Panc1 (cell line): Measurements from ENCODE around the gene MUC2.

Experiments
- POLR2AphosphoS5 ChIP-seq: IDR thresholded peaks from 2 replicates; pipeline ENCODE4 v1.6.1; 2012; ENCODE audit warnings: mild to moderate bottlenecking, low read depth, low read length, moderate library complexity
- TF ChIP-seq, protein P1 (sequence below): fragments of 450-650 bp; IDR thresholded peaks from 2 replicates; pipeline ENCODE4 v1.5.1; 2017; ENCODE audit warnings: mild to moderate bottlenecking
- TF ChIP-seq, protein P2 (sequence below), 2 experiments: IDR thresholded peaks; 2 replicates each; pipeline ENCODE4 v1.6.1; 2011 to 2012; ENCODE audit warnings: low read depth in 2 of 2, control low read depth in 1 of 2, low read length in 1 of 2, mild to moderate bottlenecking in 1 of 2, moderate library complexity in 1 of 2; ENCODE audit not compliant: insufficient read depth in 1 of 2

DNA sequence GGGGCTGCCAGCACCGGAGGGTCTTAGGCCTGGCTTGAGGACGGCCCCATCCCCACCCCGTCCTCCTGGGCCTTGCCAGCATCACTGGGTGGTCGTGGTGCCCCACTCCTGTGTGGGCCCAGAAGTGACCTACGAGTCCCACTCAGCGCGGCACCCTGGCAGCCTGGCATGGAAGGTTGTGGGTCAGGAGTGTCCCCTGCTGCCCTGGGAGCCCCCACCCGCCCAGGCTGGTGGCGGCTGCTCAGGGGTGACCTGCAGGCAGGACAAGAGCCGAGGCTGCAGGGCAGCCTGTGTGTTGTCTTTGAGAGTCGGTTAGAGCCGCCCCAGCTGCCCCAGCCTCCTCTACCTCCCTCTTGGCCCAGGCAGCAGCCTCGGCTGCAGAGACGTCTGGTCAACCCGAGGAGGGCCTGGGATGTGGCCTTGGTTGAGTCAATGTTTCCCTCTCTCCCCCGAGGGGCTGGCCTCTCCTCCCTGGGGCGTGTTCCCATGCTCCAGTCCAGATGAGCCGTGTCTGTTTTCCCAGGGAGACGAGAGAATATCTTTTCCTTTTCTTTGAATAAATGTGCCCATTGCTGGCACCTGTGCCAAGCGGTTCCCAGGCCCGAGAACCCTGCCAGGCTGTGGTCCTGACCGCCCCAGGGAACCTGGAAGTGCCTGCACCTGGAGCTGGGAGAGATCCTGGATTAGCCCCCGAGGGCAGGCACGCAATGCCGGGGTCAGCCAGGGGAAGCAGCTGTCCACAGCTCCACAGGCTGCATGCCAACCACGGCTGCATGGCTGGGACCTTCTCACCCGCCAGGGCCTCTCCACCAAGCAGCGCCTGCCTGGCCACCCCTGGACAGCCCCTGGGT, 47.4 kb downstream of the MUC2 start:
- TF ChIP-seq, protein P1, sequence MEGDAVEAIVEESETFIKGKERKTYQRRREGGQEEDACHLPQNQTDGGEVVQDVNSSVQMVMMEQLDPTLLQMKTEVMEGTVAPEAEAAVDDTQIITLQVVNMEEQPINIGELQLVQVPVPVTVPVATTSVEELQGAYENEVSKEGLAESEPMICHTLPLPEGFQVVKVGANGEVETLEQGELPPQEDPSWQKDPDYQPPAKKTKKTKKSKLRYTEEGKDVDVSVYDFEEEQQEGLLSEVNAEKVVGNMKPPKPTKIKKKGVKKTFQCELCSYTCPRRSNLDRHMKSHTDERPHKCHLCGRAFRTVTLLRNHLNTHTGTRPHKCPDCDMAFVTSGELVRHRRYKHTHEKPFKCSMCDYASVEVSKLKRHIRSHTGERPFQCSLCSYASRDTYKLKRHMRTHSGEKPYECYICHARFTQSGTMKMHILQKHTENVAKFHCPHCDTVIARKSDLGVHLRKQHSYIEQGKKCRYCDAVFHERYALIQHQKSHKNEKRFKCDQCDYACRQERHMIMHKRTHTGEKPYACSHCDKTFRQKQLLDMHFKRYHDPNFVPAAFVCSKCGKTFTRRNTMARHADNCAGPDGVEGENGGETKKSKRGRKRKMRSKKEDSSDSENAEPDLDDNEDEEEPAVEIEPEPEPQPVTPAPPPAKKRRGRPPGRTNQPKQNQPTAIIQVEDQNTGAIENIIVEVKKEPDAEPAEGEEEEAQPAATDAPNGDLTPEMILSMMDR, result no peak
- no peak for TF ChIP-seq POLR2AphosphoS5
- TF ChIP-seq, protein P2, sequence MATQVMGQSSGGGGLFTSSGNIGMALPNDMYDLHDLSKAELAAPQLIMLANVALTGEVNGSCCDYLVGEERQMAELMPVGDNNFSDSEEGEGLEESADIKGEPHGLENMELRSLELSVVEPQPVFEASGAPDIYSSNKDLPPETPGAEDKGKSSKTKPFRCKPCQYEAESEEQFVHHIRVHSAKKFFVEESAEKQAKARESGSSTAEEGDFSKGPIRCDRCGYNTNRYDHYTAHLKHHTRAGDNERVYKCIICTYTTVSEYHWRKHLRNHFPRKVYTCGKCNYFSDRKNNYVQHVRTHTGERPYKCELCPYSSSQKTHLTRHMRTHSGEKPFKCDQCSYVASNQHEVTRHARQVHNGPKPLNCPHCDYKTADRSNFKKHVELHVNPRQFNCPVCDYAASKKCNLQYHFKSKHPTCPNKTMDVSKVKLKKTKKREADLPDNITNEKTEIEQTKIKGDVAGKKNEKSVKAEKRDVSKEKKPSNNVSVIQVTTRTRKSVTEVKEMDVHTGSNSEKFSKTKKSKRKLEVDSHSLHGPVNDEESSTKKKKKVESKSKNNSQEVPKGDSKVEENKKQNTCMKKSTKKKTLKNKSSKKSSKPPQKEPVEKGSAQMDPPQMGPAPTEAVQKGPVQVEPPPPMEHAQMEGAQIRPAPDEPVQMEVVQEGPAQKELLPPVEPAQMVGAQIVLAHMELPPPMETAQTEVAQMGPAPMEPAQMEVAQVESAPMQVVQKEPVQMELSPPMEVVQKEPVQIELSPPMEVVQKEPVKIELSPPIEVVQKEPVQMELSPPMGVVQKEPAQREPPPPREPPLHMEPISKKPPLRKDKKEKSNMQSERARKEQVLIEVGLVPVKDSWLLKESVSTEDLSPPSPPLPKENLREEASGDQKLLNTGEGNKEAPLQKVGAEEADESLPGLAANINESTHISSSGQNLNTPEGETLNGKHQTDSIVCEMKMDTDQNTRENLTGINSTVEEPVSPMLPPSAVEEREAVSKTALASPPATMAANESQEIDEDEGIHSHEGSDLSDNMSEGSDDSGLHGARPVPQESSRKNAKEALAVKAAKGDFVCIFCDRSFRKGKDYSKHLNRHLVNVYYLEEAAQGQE (IDR thresholded peaks at IDR 0.05; ENCODE audit: insufficient read depth in 1 of 2, low read depth in 2 of 2, low read length in 1 of 2), result no peak
